Neuronal stem cell (in vitro differentiated cells): ENCODE data around the gene CACNA1C.
A peak's percentile ranks its signal among the peaks of the same experiment; 100 is the strongest.

Experiments
- DNase-seq: peaks from one replicate; pipeline ENCODE4 v3.0.0-alpha.2; 2013; ENCODE audit warnings: low spot score
- H2AFZ ChIP-seq: one replicate; pipeline ENCODE4 v1.6.1; 2013; ENCODE audit warnings: mild to moderate bottlenecking, low read length, inconsistent platforms
- H2AK5ac ChIP-seq: 2 replicates; pipeline ENCODE4 v1.6.1; 2013; ENCODE audit warnings: low read depth, mild to moderate bottlenecking, inconsistent platforms, low read length, moderate library complexity, mixed read lengths
- H2BK120ac ChIP-seq: 2 replicates; pipeline ENCODE4 v1.6.1; 2013; ENCODE audit warnings: low read depth, mild to moderate bottlenecking, inconsistent platforms, low read length, moderate library complexity, mixed read lengths
- H2BK12ac ChIP-seq: one replicate; pipeline ENCODE4 v1.6.1; 2013; ENCODE audit warnings: low read length, inconsistent platforms
- H2BK15ac ChIP-seq: 2 replicates; pipeline ENCODE4 v1.6.1; 2013; ENCODE audit warnings: mild to moderate bottlenecking, low read length, inconsistent platforms, mixed read lengths
- H2BK5ac ChIP-seq: one replicate; pipeline ENCODE4 v1.6.1; 2013; ENCODE audit warnings: inconsistent platforms, mild to moderate bottlenecking, low read length, moderate library complexity
- H3K14ac ChIP-seq: one replicate; pipeline ENCODE4 v1.6.1; 2013; ENCODE audit warnings: low read length, inconsistent platforms
- H3K18ac ChIP-seq: 2 replicates; pipeline ENCODE4 v1.6.1; 2013; ENCODE audit warnings: low read length, inconsistent platforms
- H3K23ac ChIP-seq: 2 replicates; pipeline ENCODE4 v1.6.1; 2013; ENCODE audit warnings: low read depth, mild to moderate bottlenecking, mixed read lengths, low read length, inconsistent platforms; ENCODE audit not compliant: poor library complexity
- H3K27ac ChIP-seq: replicated peaks from 3 replicates; pipeline ENCODE4 v1.5.1; 2013; ENCODE audit warnings: low read length, inconsistent platforms
- H3K27me3 ChIP-seq, 3 experiments: 2 replicates each; pipeline ENCODE4 v1.6.1; 2013; ENCODE audit warnings: low read length in 3 of 3, mild to moderate bottlenecking in 2 of 3, inconsistent platforms in 1 of 3, low read depth in 1 of 3, mixed read lengths in 1 of 3, moderate library complexity in 1 of 3; ENCODE audit not compliant: control insufficient read depth in 3 of 3, insufficient read depth in 3 of 3
- H3K36me3 ChIP-seq, 2 donors: replicated peaks in 1 of 2; 2 replicates each; pipeline ENCODE4 v1.6.1; 2013; ENCODE audit warnings: low read length in 2 of 2; ENCODE audit not compliant: control insufficient read depth in 2 of 2, insufficient read depth in 2 of 2
- H3K4ac ChIP-seq: 2 replicates; pipeline ENCODE4 v1.6.1; 2013; ENCODE audit warnings: inconsistent platforms, mild to moderate bottlenecking, low read length, moderate library complexity
- H3K4me1 ChIP-seq, 2 donors: 1 replicate in 1 of 2; 2 replicates in 1 of 2; pipeline ENCODE4 v1.6.1; 2013; ENCODE audit warnings: low read length in 2 of 2, low read depth in 1 of 2; ENCODE audit not compliant: control insufficient read depth in 2 of 2, insufficient read depth in 1 of 2
- H3K4me2 ChIP-seq: one replicate; pipeline ENCODE4 v1.6.1; 2013; ENCODE audit warnings: mild to moderate bottlenecking, low read length, inconsistent platforms; ENCODE audit not compliant: insufficient read depth, poor library complexity, severe bottlenecking
- H3K4me3 ChIP-seq, 2 donors: 2 replicates each; pipeline ENCODE4 v1.5.1; 2013; ENCODE audit warnings: low read length in 2 of 2, mild to moderate bottlenecking in 2 of 2, inconsistent platforms in 1 of 2, moderate library complexity in 1 of 2
- H3K79me1 ChIP-seq: one replicate; pipeline ENCODE4 v1.6.1; 2013; ENCODE audit warnings: low read depth, mild to moderate bottlenecking, inconsistent platforms, low read length, moderate library complexity
- H3K9ac ChIP-seq: one replicate; pipeline ENCODE4 v1.6.1; 2013; ENCODE audit warnings: mild to moderate bottlenecking, low read depth, low read length, inconsistent platforms; ENCODE audit not compliant: poor library complexity
- H3K9me3 ChIP-seq, 2 donors: replicated peaks in 1 of 2; 2 replicates each; pipeline versions ENCODE3 to v1.6.1; 2013; ENCODE audit warnings: low read length in 2 of 2, mild to moderate bottlenecking in 2 of 2, inconsistent platforms in 1 of 2, low read depth in 1 of 2, mixed read lengths in 1 of 2, moderate library complexity in 1 of 2; ENCODE audit not compliant: control insufficient read depth in 2 of 2, insufficient read depth in 1 of 2
- H4K8ac ChIP-seq: one replicate; pipeline ENCODE4 v1.6.1; 2013; ENCODE audit warnings: low read depth, mild to moderate bottlenecking, inconsistent platforms, low read length, moderate library complexity
- H4K91ac ChIP-seq: one replicate; pipeline ENCODE4 v1.6.1; 2013; ENCODE audit warnings: low read length, low read depth, mild to moderate bottlenecking, inconsistent platforms; ENCODE audit not compliant: poor library complexity
- WGBS, 2 donors: extraction: QIAGEN DNeasy Blood & Tissue Kit; methylation state at CpG; one replicate each; pipeline ENCODE4 v1.1.7; 2013; ENCODE audit warnings: missing lambda C conversion rate in 2 of 2, mixed read lengths in 1 of 2; ENCODE audit not compliant: insufficient read length in 2 of 2, insufficient replicate concordance in 1 of 2; ENCODE audit errors: extremely low coverage in 2 of 2; 5-methylcytosine and 5-hydroxymethylcytosine counted together

CACNA1C gene

GRCh38 chr12:2563709-2564108 lies 510.9 kb downstream of the CACNA1C start:
- WGBS, 2 donors, result no CpG with 5 or more reads among the region's 6 CpGs

GRCh38 chr12:2566161-2566560 lies 513.4 kb downstream of the CACNA1C start:
- Histone ChIP-seq H3K9ac (no peak overlapping the region), H3K18ac (peak overlapping the region; percentile 71), H3K79me1 (no peaks in the 10 kb centered on the region), H2BK12ac (no peak overlapping the region), H2AFZ (no peak overlapping the region), H3K14ac (peak overlapping the region; percentile 26), H2BK5ac (no peak overlapping the region), H3K23ac (no peak overlapping the region), H3K4me1 (no peaks in the 10 kb centered on the region), H2BK120ac (no peak overlapping the region), H4K91ac (no peak overlapping the region), H3K4ac (no peak overlapping the region), H3K4me2 (no peak overlapping the region), H4K8ac (no peak overlapping the region), H3K4me3 (no peak overlapping the region), H2BK15ac (no peak overlapping the region), H3K36me3 (no peaks in the 10 kb centered on the region), H3K9me3 (no peaks in the 10 kb centered on the region), H3K27ac (no peak overlapping the region), H2AK5ac (no peak overlapping the region), H3K27me3 (peaks cover 0 to 26% (median 0%) of the 10 kb centered on the region in 3 experiments)
- no peak for DNase-seq
- WGBS, 2 donors, result no CpG with 5 or more reads among the region's 12 CpGs

More at GRCh38 chr12:2563709-2564108, 510.9 kb downstream of the CACNA1C start:
- Histone ChIP-seq H3K23ac (peak overlapping the region; percentile 12), H3K14ac (no peak overlapping the region), H3K9ac (no peak overlapping the region), H3K4me1 (no peaks in the 10 kb centered on the region), H3K27ac (no peak overlapping the region), H4K8ac (no peak overlapping the region), H2BK120ac (no peak overlapping the region), H3K9me3 (no peaks in the 10 kb centered on the region), H3K4ac (no peak overlapping the region), H3K4me2 (no peak overlapping the region), H2BK15ac (no peak overlapping the region), H3K36me3 (no peaks in the 10 kb centered on the region), H2BK5ac (no peak overlapping the region), H3K79me1 (no peaks in the 10 kb centered on the region), H4K91ac (no peak overlapping the region), H3K4me3 (peak overlapping the region in 1 of 2 donors; percentile 2), H3K27me3 (peaks cover 0 to 12% (median 0%) of the 10 kb centered on the region in 3 experiments), H2BK12ac (no peak overlapping the region), H2AFZ (no peak overlapping the region), H2AK5ac (no peak overlapping the region), H3K18ac (no peak overlapping the region)
- DNase-seq, result no peak

DNA sequence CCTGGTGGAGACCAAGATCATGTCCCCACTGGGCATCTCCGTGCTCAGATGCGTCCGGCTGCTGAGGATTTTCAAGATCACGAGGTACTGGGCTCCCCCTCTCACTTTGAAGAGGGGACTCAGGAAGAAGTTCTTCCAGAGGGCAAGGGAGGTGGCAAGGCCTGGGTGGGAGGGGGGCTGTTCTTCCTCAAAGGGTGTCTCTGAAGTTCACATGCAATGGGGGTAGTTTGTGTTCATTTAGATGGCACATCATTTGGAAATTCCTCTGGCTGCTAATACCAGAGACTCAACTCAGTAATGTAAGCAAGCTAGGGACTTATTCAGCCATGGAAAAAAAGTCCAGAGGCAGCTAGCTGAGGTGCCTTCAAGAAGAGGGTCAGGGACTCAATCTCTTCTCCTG lies 514.9 kb downstream of the CACNA1C start:
- H2BK12ac ChIP-seq, result no peak overlapping the region
- no CpG with 5 or more reads among the region's 4 CpGs for WGBS, 2 donors
- H3K9me3 ChIP-seq, result no peaks in the 10 kb centered on the region
- H3K36me3 ChIP-seq, result no peaks in the 10 kb centered on the region
- H3K27ac ChIP-seq, result no peak overlapping the region
- H3K4ac ChIP-seq, result no peak overlapping the region
- H4K8ac ChIP-seq, result no peak overlapping the region
- H3K4me1 ChIP-seq, result no peaks in the 10 kb centered on the region
- no peak for DNase-seq
- H3K9ac ChIP-seq, result no peak overlapping the region
- H2BK120ac ChIP-seq, result no peak overlapping the region
- H2BK5ac ChIP-seq, result no peak overlapping the region
- H4K91ac ChIP-seq, result no peak overlapping the region
- H2AFZ ChIP-seq, result no peak overlapping the region
- H2AK5ac ChIP-seq, result no peak overlapping the region
- H3K79me1 ChIP-seq, result no peaks in the 10 kb centered on the region
- H3K23ac ChIP-seq, result no peak overlapping the region
- no peak overlapping the region for H3K14ac ChIP-seq
- H3K4me3 ChIP-seq, result no peak overlapping the region
- peaks cover 0 to 33% (median 1%) of the 10 kb centered on the region in 3 experiments for H3K27me3 ChIP-seq
- H2BK15ac ChIP-seq, result no peak overlapping the region
- no peak overlapping the region for H3K4me2 ChIP-seq
- H3K18ac ChIP-seq, result no peak overlapping the region

- no peak overlapping the region for H3K27ac ChIP-seq
- H2AK5ac ChIP-seq, result no peak overlapping the region
- DNase-seq, result no peak
- no peak overlapping the region for H2BK12ac ChIP-seq
- H3K27me3 ChIP-seq, result peaks cover 0 to 33% (median 1%) of the 10 kb centered on the region in 3 experiments
- no peak overlapping the region for H3K23ac ChIP-seq
- no peak overlapping the region for H3K18ac ChIP-seq
- WGBS, 2 donors, result no CpG with 5 or more reads among the region's 7 CpGs
- no peak overlapping the region for H3K4me2 ChIP-seq
- no peak overlapping the region for H4K8ac ChIP-seq
- H3K4me3 ChIP-seq, result no peak overlapping the region
- no peak overlapping the region for H2BK120ac ChIP-seq
- no peaks in the 10 kb centered on the region for H3K36me3 ChIP-seq
- no peaks in the 10 kb centered on the region for H3K9me3 ChIP-seq
- H2BK5ac ChIP-seq, result no peak overlapping the region
- H3K4ac ChIP-seq, result no peak overlapping the region
- H2BK15ac ChIP-seq, result no peak overlapping the region
- H3K4me1 ChIP-seq, result no peaks in the 10 kb centered on the region
- no peak overlapping the region for H2AFZ ChIP-seq
- no peak overlapping the region for H3K14ac ChIP-seq
- H3K9ac ChIP-seq, result no peak overlapping the region
- no peaks in the 10 kb centered on the region for H3K79me1 ChIP-seq
- no peak overlapping the region for H4K91ac ChIP-seq
Observed at GRCh38 chr12:2570562-2570961, 517.8 kb downstream of the CACNA1C start.
